ENCODE data around the gene LDB2.

- TF ChIP-seq CTCF (IDR thresholded peaks at IDR 0.05; ENCODE audit: low read length) = no peak
- no peak for TF ChIP-seq EZH2 (IDR thresholded peaks at IDR 0.05; ENCODE audit: borderline replicate concordance, low read length)
Measured at GRCh38 chr4:16801356-16801755, 97.1 kb downstream of the LDB2 start.

Data from OCI-LY1 (cell line).